Calu3 (cell line): Measurements from ENCODE around the gene BICDL1. TPM values are rescaled to one million over a fixed set of nuclear protein-coding genes. Genes with fewer than 3 reads are reported as not detected.

Experiments used
- Bru-seq: library from RNA; stranded (reverse); fragments of 400-500 nt; gene quantifications from one replicate; lab custom pipeline; 2021; lab: Mats Ljungman, UMichigan
- BruChase-seq, 2 experiments: library from RNA; stranded (reverse); fragments of 400-500 nt; gene quantifications; one replicate each; lab custom pipeline; 2021; lab: Mats Ljungman, UMichigan
- BruUV-seq: library from RNA; stranded (reverse); fragments of 400-500 nt; replicated peaks from 2 replicates; lab custom pipeline; 2021; lab: Mats Ljungman, UMichigan
- CTCF ChIA-PET: fragments of 300-600 bp; sonication (Branson Sonifier 250); formaldehyde crosslinking; loops from one replicate; lab custom pipeline; 2022; ENCODE audit warnings: antibody characterized with exemption; lab: Charles Lee
- DNase-seq: peaks from one replicate; pipeline ENCODE4 v3.0.0; 2022
- H3K27ac Mint-ChIP-seq: one replicate; pipeline ENCODE4 v1.8.0; 2022; ENCODE audit warnings: mixed read lengths; ENCODE audit not compliant: unreplicated experiment
- H3K27me3 Mint-ChIP-seq: one replicate; pipeline ENCODE4 v1.8.0; 2022; ENCODE audit warnings: mixed read lengths; ENCODE audit not compliant: unreplicated experiment
- H3K36me3 Mint-ChIP-seq: one replicate; pipeline ENCODE4 v1.8.0; 2022; ENCODE audit warnings: mild to moderate bottlenecking, moderate library complexity, mixed read lengths; ENCODE audit not compliant: insufficient read depth, unreplicated experiment
- H3K4me1 Mint-ChIP-seq: one replicate; pipeline ENCODE4 v1.8.0; 2022; ENCODE audit warnings: mild to moderate bottlenecking, low read depth, mixed read lengths; ENCODE audit not compliant: unreplicated experiment
- H3K4me3 Mint-ChIP-seq: one replicate; pipeline ENCODE4 v1.8.0; 2022; ENCODE audit warnings: mild to moderate bottlenecking, low read depth, moderate library complexity, mixed read lengths; ENCODE audit not compliant: unreplicated experiment
- H3K9me3 Mint-ChIP-seq: one replicate; pipeline ENCODE4 v1.8.0; 2022; ENCODE audit warnings: low read depth, mixed read lengths; ENCODE audit not compliant: unreplicated experiment
- CTCF ChIP-seq: fragments of 200-600 bp; IDR thresholded peaks from one replicate; pipeline ENCODE4 v1.8.0; 2022; ENCODE audit warnings: antibody characterized with exemption; ENCODE audit not compliant: unreplicated experiment
- intact Hi-C: fragments of 100-400 bp; cut with micrococcal nuclease; formaldehyde crosslinking; loops from one replicate; pipeline ENCODE4 v1.10.0; 2022; ENCODE audit not compliant: unreplicated experiment
- long read RNA-seq: library from polyadenylated mRNA; stranded (forward); transcript quantifications from one replicate; pipeline ENCODE4 v2.0.0, GENCODE V29; 2022
- total RNA-seq: library from RNA; stranded (reverse); gene quantifications from 2 replicates; pipeline ENCODE4 v1.2.3, GENCODE V29; 2022

Gene BICDL1, protein sequence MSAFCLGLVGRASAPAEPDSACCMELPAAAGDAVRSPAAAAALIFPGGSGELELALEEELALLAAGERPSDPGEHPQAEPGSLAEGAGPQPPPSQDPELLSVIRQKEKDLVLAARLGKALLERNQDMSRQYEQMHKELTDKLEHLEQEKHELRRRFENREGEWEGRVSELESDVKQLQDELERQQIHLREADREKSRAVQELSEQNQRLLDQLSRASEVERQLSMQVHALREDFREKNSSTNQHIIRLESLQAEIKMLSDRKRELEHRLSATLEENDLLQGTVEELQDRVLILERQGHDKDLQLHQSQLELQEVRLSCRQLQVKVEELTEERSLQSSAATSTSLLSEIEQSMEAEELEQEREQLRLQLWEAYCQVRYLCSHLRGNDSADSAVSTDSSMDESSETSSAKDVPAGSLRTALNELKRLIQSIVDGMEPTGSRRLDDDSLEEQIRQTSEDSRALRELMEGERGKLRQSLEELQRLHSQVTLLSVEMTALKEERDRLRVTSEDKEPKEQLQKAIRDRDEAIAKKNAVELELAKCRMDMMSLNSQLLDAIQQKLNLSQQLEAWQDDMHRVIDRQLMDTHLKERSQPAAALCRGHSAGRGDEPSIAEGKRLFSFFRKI
- 25.7 and 31.6 TPM in 2 replicates for total RNA-seq
- Bru-seq, nascent RNA, result percentile 68 among the genes with signal in this experiment
- BruChase-seq, experiment 1, labeled RNA remaining after a 6-hour chase, result percentile 57 among the genes with signal in this experiment
- BruChase-seq, experiment 2, labeled RNA remaining after a 2-hour chase, result percentile 56 among the genes with signal in this experiment
- long read RNA-seq, partial matches to known transcripts, result 1 of 20 reads
- long read RNA-seq, other reads (novel, unspliced or antisense), result 15 of 20 reads

- CTCF ChIA-PET, result interaction anchor here (0.6 to 1.9 kb wide), 11 partner anchors 12 to 323 kb away, joined by 3 to 11 read pairs (median 3); partner anchors contain the start of gene RPLP0
These were observed at the start of gene BICDL1 for GRCh38 chr12:119988472-119989360. Gene BICDL1 (plus strand): TSS chr12:119989236. CDS start chr12:119989869, 633 bp downstream.

DNA sequence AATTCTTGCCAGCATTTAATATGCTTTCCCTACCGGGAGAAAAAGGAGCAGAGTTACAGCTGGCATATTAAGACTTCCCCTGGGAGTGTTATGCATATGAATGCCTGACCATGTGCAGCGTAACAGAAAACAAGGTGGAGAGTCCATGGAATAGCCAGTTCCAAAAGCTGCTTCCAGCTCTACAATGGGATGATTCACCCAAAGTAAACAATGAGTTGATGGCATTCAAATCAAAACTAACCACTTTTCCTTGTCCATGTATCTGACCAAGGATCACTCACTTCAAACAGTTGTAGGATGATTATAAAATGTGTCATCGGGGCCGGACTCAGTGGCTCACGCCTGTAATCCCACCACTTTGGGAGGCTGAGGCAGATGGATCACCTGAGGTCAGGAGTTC lies 48.1 kb upstream of the BICDL1 start:
- peak overlapping the region; percentile 18 for H3K27ac Mint-ChIP-seq
- H3K4me3 Mint-ChIP-seq, result no peak overlapping the region
- H3K36me3 Mint-ChIP-seq, result no peaks in the 10 kb centered on the region
- CTCF ChIA-PET, result interaction anchor here (0.9 to 2.3 kb wide), 5 partner anchors 14 to 146 kb away, joined by 3 to 9 read pairs (median 5); partner anchors contain the start of gene BICDL1
- H3K4me1 Mint-ChIP-seq, result no peaks in the 10 kb centered on the region
- H3K9me3 Mint-ChIP-seq, result no peaks in the 10 kb centered on the region
- DNase-seq, result peak; percentile 20
- intact Hi-C loops, result no loop called here
- no peaks in the 10 kb centered on the region for H3K27me3 Mint-ChIP-seq
- no TSS peak for BruUV-seq
- no peak for TF ChIP-seq CTCF

More at GRCh38 chr12:119988472-119989360, at the start of gene BICDL1:
- TF ChIP-seq CTCF, result no peak
- no peaks in the 10 kb centered on the region for H3K9me3 Mint-ChIP-seq
- peak; percentile 99 for DNase-seq
- H3K4me3 Mint-ChIP-seq, result peak within 1 kb of the TSS; percentile 90
- H3K27me3 Mint-ChIP-seq, result peaks cover 9% of the 10 kb centered on the region
- BruUV-seq, result no TSS peak
- peak within 1 kb of the TSS; percentile 50 for H3K27ac Mint-ChIP-seq
- intact Hi-C loops, result no loop called here
- H3K36me3 Mint-ChIP-seq, result peaks cover 34% of the 10 kb centered on the region
- peaks cover 15% of the 10 kb centered on the region for H3K4me1 Mint-ChIP-seq

DNA sequence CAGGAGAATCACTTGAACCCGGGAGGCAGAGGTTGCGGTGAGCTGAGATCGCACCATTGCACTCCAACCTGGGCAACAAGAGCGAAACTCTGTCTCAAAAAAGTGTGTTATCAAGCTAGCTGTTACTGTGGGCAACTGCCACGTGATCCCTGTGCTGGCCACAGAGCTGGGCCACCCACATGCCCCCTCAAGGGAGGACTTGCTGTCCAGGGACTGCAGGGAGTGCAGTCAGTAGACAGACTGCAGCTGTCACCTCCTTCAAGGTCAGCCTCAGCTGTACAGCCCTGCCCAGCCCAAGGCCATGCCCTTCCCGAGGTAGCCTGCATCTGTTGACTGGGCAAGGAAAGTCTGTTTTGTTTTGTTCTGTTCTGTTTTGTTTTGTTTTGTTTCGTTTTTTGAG lies 46.6 kb upstream of the BICDL1 start:
- TF ChIP-seq CTCF, result no peak
- BruUV-seq, result no TSS peak
- CTCF ChIA-PET, result no interaction called here

More for the DNA sequence above, 46.6 kb upstream of the BICDL1 start:
- intact Hi-C loops, result no loop called here
- DNase-seq, result no peak
- Mint-ChIP-seq H3K27ac (no peak overlapping the region), H3K36me3 (no peaks in the 10 kb centered on the region), H3K9me3 (no peaks in the 10 kb centered on the region), H3K27me3 (no peaks in the 10 kb centered on the region), H3K4me3 (no peak overlapping the region), H3K4me1 (no peaks in the 10 kb centered on the region)
